Common myeloid progenitor, CD34-positive (primary cell): Measurements from ENCODE around the gene MELTF.

Experiments
- CTCF ChIA-PET: fragments of 350-600 bp; sonication (Branson Sonifier 250); formaldehyde crosslinking; loops from one replicate; lab custom pipeline; 2021; ENCODE audit warnings: antibody characterized with exemption; lab: Charles Lee
- POLR2A ChIA-PET: fragments of 350-600 bp; sonication (Branson Sonifier 250); formaldehyde crosslinking; loops from one replicate; lab custom pipeline; 2021; ENCODE audit warnings: antibody characterized with exemption; lab: Charles Lee
- DNase-seq, 3 donors: peaks; one replicate each; pipeline versions ENCODE4 v3.0.0 to v3.0.0-alpha.2; 2013
- H3K27ac ChIP-seq, 2 experiments: 1 replicate in 1 of 2; 2 replicates in 1 of 2; pipeline ENCODE4 v1.7.0; 2013; ENCODE audit warnings: inconsistent platforms in 2 of 2, low read length in 2 of 2, mild to moderate bottlenecking in 2 of 2, low read depth in 1 of 2, moderate library complexity in 1 of 2; ENCODE audit not compliant: severe bottlenecking in 2 of 2, insufficient read depth in 1 of 2, poor library complexity in 1 of 2
- H3K27me3 ChIP-seq, 5 experiments: replicated peaks in 2 of 5; 1 replicate in 3 of 5; 2 replicates in 2 of 5; pipeline versions ENCODE4 v1.6.1 to v1.7.0; 2013; ENCODE audit warnings: low read length in 4 of 5, mild to moderate bottlenecking in 2 of 5, moderate library complexity in 2 of 5, inconsistent platforms in 1 of 5; ENCODE audit not compliant: insufficient read depth in 5 of 5, control insufficient read depth in 4 of 5
- H3K36me3 ChIP-seq, 4 experiments: 1 replicate in 2 of 4; 2 replicates in 2 of 4; pipeline versions ENCODE4 v1.6.1 to v1.7.0; 2013; ENCODE audit warnings: low read length in 3 of 4, control low read depth in 1 of 4, mild to moderate bottlenecking in 1 of 4; ENCODE audit not compliant: control insufficient read depth in 4 of 4, insufficient read depth in 4 of 4
- H3K4me1 ChIP-seq, 4 experiments: 1 replicate in 3 of 4; 2 replicates in 1 of 4; pipeline versions ENCODE4 v1.6.1 to v1.7.1; 2013; ENCODE audit warnings: low read length in 3 of 4, mild to moderate bottlenecking in 3 of 4, control low read depth in 1 of 4, inconsistent platforms in 1 of 4, moderate library complexity in 1 of 4; ENCODE audit not compliant: control insufficient read depth in 4 of 4, insufficient read depth in 4 of 4; ENCODE audit errors: control extremely low read depth in 1 of 4
- H3K4me3 ChIP-seq, 7 experiments: 1 replicate in 4 of 7; 2 replicates in 3 of 7; pipeline versions ENCODE4 v1.5.1 to v1.7.0; 2013; ENCODE audit warnings: mild to moderate bottlenecking in 7 of 7, low read length in 6 of 7, moderate library complexity in 6 of 7, inconsistent platforms in 2 of 7, low read depth in 2 of 7, control low read depth in 1 of 7; ENCODE audit not compliant: insufficient read depth in 4 of 7, control insufficient read depth in 1 of 7; ENCODE audit errors: extremely low read depth in 1 of 7
- H3K9me3 ChIP-seq, 5 experiments: 1 replicate in 4 of 5; 2 replicates in 1 of 5; pipeline versions ENCODE4 v1.6.1 to v1.7.1; 2013; ENCODE audit warnings: low read length in 4 of 5, mild to moderate bottlenecking in 2 of 5, inconsistent platforms in 1 of 5, low read depth in 1 of 5, moderate library complexity in 1 of 5; ENCODE audit not compliant: control insufficient read depth in 4 of 5, insufficient read depth in 2 of 5; ENCODE audit errors: control extremely low read depth in 1 of 5
- WGBS: methylation state at CpG from one replicate; pipeline ENCODE4 v1.1.5; 2013; ENCODE audit not compliant: insufficient coverage; 5-methylcytosine and 5-hydroxymethylcytosine counted together

MELTF gene

DNA sequence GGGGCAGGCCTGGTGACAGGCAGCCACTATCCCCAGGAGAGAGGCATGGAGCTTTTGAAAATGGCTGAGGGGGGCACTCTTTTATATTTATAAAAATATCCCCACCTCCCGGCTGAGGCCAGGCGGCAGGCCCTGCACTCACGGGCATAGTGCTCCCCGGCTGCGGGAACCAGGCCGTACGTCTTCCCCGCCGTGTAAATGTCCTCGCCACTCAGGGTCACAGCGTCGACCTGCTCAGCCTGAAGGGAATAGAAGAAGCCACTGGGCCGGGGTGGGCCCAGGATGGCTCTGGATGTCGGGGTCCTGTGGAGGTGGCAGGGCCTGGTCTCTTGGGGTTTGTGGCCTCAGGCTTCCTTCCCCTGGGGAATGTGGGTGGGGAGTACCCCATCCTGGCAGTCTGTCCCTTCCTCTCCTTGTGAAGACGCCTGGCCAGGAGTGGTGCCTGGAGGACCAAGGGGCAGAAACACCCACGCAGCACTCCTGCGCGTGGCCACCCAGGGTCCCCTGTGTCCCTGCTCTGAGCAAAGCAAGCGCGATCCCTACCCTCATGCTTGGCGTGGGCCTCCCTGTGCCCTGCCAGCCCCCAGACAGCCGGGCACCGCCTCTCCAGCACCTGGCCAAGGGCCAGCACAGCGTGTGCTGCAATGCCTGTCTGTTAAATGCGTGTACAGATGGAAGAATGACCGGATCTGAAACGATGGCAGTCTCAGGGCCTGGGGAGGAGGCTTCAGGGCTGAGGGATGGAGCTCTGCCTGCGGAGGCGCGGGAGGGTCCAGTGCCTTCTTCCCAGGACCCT, 18.9 kb downstream of the MELTF start:
- no peak overlapping the region for H3K4me3 ChIP-seq
- ChIA-PET POLR2A (no interaction called here), CTCF (interaction anchor here (1.2 to 1.9 kb wide), 3 partner anchors 12 to 41 kb away, joined by 3 to 4 read pairs (median 4); no protein-coding TSS in a partner anchor)
- no peaks in the 10 kb centered on the region for H3K27me3 ChIP-seq
- no peak overlapping the region for H3K27ac ChIP-seq
- H3K36me3 ChIP-seq: peaks cover 0 to 1% (median 0%) of the 10 kb centered on the region in 4 experiments
- H3K4me1 ChIP-seq: no peaks in the 10 kb centered on the region
- no peaks in the 10 kb centered on the region for H3K9me3 ChIP-seq
- no peak for DNase-seq
- 93% methylated on average over 29 of the region's 30 CpGs for WGBS

DNA sequence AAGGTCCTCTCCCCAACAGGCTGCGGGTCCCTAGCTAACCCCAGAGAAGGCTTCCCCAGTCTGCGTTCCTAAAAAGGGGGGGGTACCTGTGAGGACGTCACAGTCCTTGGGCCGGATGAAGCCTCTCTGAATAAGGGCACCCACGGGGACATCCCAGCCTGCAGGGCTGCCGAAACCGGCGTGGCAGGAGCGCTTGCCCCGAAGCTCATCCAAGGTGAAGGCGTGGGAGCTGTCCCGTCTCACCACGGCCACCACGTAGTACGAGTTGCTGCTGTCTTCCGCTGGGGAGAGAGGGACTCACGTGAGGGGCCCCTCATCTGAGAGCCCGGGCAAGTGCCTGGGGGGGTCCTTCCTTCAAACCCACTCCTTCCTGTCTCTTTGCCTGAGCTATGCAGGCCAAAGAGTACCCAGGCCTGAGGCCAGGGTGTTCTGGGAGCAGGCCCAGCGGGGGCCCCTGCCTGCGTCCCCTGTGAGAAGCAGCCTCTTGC, 20.0 kb downstream of the MELTF start:
- Histone ChIP-seq H3K4me3 (no peak overlapping the region), H3K27me3 (no peaks in the 10 kb centered on the region), H3K36me3 (no peaks in the 10 kb centered on the region), H3K9me3 (no peaks in the 10 kb centered on the region), H3K4me1 (no peaks in the 10 kb centered on the region), H3K27ac (no peak overlapping the region)
- CTCF ChIA-PET: interaction anchor here (1.2 to 1.9 kb wide), 6 partner anchors 9 to 178 kb away, joined by 3 to 4 read pairs (median 3); partner anchors contain the start of gene MELTF
- no peak for DNase-seq
- WGBS: 93% methylated on average over 18 of the region's 20 CpGs
- POLR2A ChIA-PET: no interaction called here

DNA sequence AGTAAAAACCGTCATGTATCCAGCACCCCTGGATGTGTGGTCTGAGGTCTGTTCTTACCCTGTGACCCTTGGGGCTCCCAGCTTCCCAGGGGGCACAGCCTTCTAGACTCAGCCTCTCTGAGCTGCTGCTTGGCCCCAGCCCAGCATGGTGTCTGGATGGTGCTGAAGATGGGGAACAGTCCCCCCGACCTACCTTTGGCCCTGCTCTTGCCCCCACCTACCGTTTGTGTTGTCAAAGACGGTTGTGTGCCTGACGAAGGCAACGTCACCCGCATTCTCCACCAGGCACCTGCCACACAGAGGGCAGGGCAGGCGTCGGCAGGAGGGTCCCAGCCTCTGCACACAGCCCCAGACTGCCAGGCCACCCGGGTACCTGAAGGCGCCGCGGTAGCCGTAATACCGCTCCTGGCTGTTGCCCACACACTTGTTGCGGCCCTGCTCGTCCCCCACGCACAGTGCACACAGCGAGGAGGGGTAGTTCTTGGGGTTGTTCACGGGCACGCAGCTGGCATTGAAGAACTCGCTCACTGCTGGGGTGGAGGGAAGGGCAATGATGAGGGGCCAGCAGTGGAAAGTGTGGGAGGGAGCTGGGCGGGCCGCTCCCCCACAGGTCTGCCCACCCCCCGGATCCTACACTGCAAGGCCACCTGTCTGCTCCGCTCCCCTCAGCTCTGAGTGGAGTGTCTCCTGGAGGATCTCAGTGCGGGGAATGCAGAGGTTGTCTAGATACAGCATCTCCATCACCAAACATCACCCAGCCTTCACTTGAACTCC, 21.0 kb downstream of the MELTF start:
- WGBS: 98% methylated on average over 20 of the region's 27 CpGs
- CTCF ChIA-PET: interaction anchor here (1.0 to 1.6 kb wide), 4 partner anchors 8 to 179 kb away, joined by 3 read pairs; partner anchors contain the start of gene MELTF
- no peaks in the 10 kb centered on the region for H3K9me3 ChIP-seq
- POLR2A ChIA-PET: no interaction called here
- peaks cover 0 to 8% (median 7%) of the 10 kb centered on the region in 4 experiments for H3K4me1 ChIP-seq
- no peak overlapping the region for H3K4me3 ChIP-seq
- no peaks in the 10 kb centered on the region for H3K36me3 ChIP-seq
- no peak for DNase-seq
- H3K27ac ChIP-seq: no peak overlapping the region
- no peaks in the 10 kb centered on the region for H3K27me3 ChIP-seq

DNA sequence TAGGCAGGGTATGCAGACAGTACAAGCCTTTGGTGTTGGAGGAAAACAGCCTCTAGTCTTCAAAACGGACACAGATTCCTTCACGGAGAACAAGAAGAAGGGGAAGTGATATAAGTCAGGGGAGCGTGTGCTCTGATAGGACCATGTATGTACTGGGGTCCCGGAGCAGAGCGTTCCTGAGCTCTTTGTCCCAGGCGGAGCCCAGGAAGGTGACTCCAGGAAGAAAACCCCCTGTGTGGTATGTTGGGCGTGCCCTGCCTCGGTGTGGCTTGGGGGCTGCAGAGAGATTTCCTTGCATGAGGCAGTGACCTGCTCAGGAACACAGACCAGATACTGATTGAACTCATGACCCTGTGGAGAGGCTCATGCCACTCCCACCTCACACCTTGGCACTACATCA, 21.7 kb downstream of the MELTF start:
- Histone ChIP-seq H3K4me3 (no peak overlapping the region), H3K9me3 (no peaks in the 10 kb centered on the region), H3K27me3 (no peaks in the 10 kb centered on the region), H3K27ac (no peak overlapping the region), H3K4me1 (peaks cover 0 to 11% (median 10%) of the 10 kb centered on the region in 4 experiments), H3K36me3 (no peaks in the 10 kb centered on the region)
- ChIA-PET POLR2A (no interaction called here), CTCF (interaction anchor here (1.0 kb wide), 1 partner anchor 10 kb away, joined by 3 read pairs; no protein-coding TSS in a partner anchor)
- DNase-seq: no peak
- 95% methylated on average over 7 of the region's 8 CpGs for WGBS

DNA sequence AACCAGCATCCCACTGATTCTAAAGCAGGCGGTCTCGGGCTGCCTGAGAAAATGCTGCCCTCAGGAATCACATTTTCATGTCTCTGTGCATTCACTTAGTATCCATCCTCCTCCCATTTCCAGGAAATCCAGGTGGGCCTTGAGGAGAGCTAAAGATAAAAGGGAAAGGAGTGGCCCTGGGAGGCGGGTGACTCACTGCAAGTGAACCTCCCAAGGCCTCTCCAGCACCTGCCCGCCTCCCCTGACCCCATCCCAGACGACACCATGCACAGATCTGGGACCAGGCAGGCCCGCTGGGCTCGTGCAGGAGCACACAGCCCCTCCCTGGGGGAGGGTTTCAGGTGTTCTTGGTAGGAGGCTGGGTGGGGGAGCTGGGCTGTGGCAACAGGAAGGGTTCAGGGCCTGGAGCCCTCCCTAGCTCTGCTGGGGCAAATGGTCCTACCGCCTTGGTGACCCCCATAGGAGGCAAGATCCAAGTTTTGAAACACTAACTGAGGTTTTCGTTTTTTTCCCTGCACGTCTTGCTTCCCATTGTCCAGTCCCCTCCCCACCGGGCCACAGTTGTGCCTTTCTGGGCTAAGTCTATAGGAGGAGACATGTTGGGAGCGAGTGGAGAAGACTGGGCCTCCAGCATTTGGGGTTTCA, 22.2 kb downstream of the MELTF start:
- Histone ChIP-seq H3K9me3 (no peaks in the 10 kb centered on the region), H3K27me3 (no peaks in the 10 kb centered on the region), H3K36me3 (no peaks in the 10 kb centered on the region), H3K4me3 (no peak overlapping the region), H3K4me1 (peaks cover 0 to 13% (median 11%) of the 10 kb centered on the region in 4 experiments), H3K27ac (no peak overlapping the region)
- POLR2A ChIA-PET: interaction anchor here (0.6 kb wide), 1 partner anchor 11 kb away, joined by 5 read pairs; no protein-coding TSS in a partner anchor
- DNase-seq: no peak
- CTCF ChIA-PET: interaction anchor here (1.0 to 1.3 kb wide), 2 partner anchors 9 to 14 kb away, joined by 3 read pairs; no protein-coding TSS in a partner anchor
- 98% methylated on average over 11 of the region's 12 CpGs for WGBS

DNA sequence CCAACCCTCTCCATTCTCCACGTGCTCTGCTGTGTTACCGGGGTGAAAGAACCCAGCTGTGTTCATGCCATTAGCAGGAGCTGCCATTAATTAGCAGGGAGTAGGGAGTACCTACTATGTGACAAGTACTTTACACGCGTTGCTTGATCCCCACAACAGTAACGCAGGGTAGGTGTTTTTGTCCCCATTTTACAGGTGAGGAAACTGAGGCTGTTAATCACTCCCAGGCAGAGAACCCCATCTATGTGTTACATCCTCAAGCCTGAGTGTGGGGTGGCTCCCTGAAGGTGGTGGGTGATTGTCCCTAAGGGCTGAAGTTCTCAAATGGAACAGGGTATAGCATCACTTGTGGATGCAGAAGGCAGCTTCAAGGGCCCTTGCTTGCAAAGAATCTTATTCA, 22.8 kb downstream of the MELTF start:
- Histone ChIP-seq H3K36me3 (no peaks in the 10 kb centered on the region), H3K4me1 (peaks cover 0 to 14% (median 12%) of the 10 kb centered on the region in 4 experiments), H3K27ac (no peak overlapping the region), H3K27me3 (no peaks in the 10 kb centered on the region), H3K4me3 (no peak overlapping the region), H3K9me3 (no peaks in the 10 kb centered on the region)
- ChIA-PET CTCF (interaction anchor here (0.9 to 6.0 kb wide), 3 partner anchors 14 to 810 kb away, joined by 3 to 56 read pairs (median 3); partner anchors contain the start of gene MELTF), POLR2A (interaction anchor here (0.6 kb wide), 1 partner anchor 11 kb away, joined by 5 read pairs; no protein-coding TSS in a partner anchor)
- no peak for DNase-seq
- WGBS: 100% methylated on average over 2 of the region's 5 CpGs
